Measurements from ENCODE around the gene MASP1. TPM values are rescaled to one million over a fixed set of nuclear protein-coding genes. Genes with fewer than 3 reads are reported as not detected.

MASP1 gene
- total RNA-seq, 5 donors from 2014 or later (not counting 1 experiment from before 2014, with no cell fraction given): 0.38 TPM; not detected in 4

DNA sequence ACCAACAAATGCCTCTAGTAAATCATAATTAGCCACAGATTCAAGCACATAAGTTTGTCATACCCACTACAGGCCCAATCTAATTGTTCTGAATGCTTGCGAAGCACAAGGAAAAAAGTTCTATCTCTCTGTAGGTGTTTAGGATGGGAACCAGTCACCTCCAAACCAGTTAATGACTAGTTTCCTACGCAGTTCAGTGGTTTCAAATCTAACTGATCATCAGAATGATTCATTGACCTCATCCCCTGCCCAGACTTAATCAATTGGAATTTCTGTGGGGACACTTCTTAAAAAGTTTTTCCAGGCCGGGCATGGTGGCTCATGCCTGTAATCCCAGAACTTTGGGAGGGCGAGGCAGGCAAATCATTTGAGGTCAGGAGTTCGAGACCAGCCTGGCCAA, 24.3 kb upstream of the MASP1 start:
- Histone ChIP-seq H3K4me1 (ENCODE audit: control insufficient read depth in 1 of 2, extremely low read depth in 1 of 2, insufficient read depth in 2 of 2, low read length in 2 of 2) (peaks cover 0 to 9% of the 10 kb centered on the region in 2 experiments), H3K27ac (ENCODE audit: low read length) (no peak overlapping the region), H3K4me3 (ENCODE audit: control insufficient read depth in 1 of 2, extremely low read depth in 1 of 2, low read length in 1 of 2) (no peak overlapping the region), H3K9me3 (no peaks in the 10 kb centered on the region), H3K27me3 (replicated peaks in 1 of 2; ENCODE audit: control insufficient read depth in 2 of 2, extremely low read depth in 1 of 2, insufficient read depth in 2 of 2, low read length in 1 of 2) (peaks cover 2 to 47% of the 10 kb centered on the region in 2 experiments), H3K36me3 (ENCODE audit: control insufficient read depth in 2 of 2, extremely low read depth in 1 of 2, insufficient read depth in 1 of 2, low read length in 1 of 2) (no peaks in the 10 kb centered on the region)
- ChIA-PET CTCF (interaction anchor here (0.5 to 8.0 kb wide), 7 partner anchors 81 to 1713 kb away, joined by 3 to 198 read pairs (median 8); no protein-coding TSS in a partner anchor), POLR2A (no interaction called here)
- Mint-ChIP-seq H3K4me3 (no peak overlapping the region), H3K27ac (no peak overlapping the region), H3K9me3 (no peaks in the 10 kb centered on the region), H3K4me1 (peaks cover 12 to 15% (median 14%) of the 10 kb centered on the region in 3 donors), H3K27me3 (peaks cover 50 to 51% of the 10 kb centered on the region in 2 donors), H3K36me3 (no peaks in the 10 kb centered on the region)
- ATAC-seq (replicated peaks in 1 of 4): no peak
- no peak for DNase-seq
- WGBS (ENCODE audit: insufficient coverage): 51% methylated on average over 3 of the region's 5 CpGs

DNA sequence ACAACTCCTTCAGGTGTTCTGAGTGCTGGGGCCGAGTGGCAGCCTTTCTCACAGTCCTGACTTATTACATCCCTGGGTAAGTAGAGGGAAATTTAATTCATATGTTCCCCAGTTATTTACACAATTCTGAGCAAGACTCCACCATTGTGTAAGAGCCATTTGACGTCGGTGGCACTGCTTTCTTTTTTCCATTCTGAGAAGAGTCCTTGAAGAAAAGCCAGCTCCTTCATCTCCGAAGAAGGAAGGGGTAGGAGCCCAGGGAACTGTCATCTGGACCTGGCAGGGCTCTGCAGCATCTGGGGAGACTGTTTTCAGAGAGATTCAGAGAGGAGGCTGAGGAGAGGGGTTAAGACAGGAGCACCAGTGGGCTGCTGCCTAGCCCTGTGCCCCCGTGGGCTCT, 22.6 kb upstream of the MASP1 start:
- WGBS (ENCODE audit: insufficient coverage): 79% methylated on average over 2 of the region's 5 CpGs
- ChIA-PET CTCF (interaction anchor here in 1 of 2 donors (0.6 kb wide), 1 partner anchor 368 kb away, joined by 4 read pairs; no protein-coding TSS in a partner anchor), POLR2A (no interaction called here)
- peaks cover 0 to 4% of the 10 kb centered on the region in 2 experiments for H3K4me1 ChIP-seq (ENCODE audit: control insufficient read depth in 1 of 2, extremely low read depth in 1 of 2, insufficient read depth in 2 of 2, low read length in 2 of 2)
- no peak for ATAC-seq (replicated peaks in 1 of 4)
- no peaks in the 10 kb centered on the region for H3K36me3 ChIP-seq (ENCODE audit: control insufficient read depth in 2 of 2, extremely low read depth in 1 of 2, insufficient read depth in 1 of 2, low read length in 1 of 2)
- no peak overlapping the region for H3K27ac ChIP-seq (ENCODE audit: low read length)
- H3K27me3 Mint-ChIP-seq: peaks cover 48 to 52% of the 10 kb centered on the region in 2 donors
- DNase-seq: no peak
- peaks cover 2 to 38% of the 10 kb centered on the region in 2 experiments for H3K27me3 ChIP-seq (replicated peaks in 1 of 2; ENCODE audit: control insufficient read depth in 2 of 2, extremely low read depth in 1 of 2, insufficient read depth in 2 of 2, low read length in 1 of 2)
- H3K4me1 Mint-ChIP-seq: peaks cover 7 to 8% (median 8%) of the 10 kb centered on the region in 3 donors
- H3K4me3 ChIP-seq (ENCODE audit: control insufficient read depth in 1 of 2, extremely low read depth in 1 of 2, low read length in 1 of 2): no peak overlapping the region
- no peaks in the 10 kb centered on the region for H3K9me3 Mint-ChIP-seq
- H3K27ac Mint-ChIP-seq: no peak overlapping the region
- H3K4me3 Mint-ChIP-seq: no peak overlapping the region
- no peaks in the 10 kb centered on the region for H3K9me3 ChIP-seq
- H3K36me3 Mint-ChIP-seq: no peaks in the 10 kb centered on the region

DNA sequence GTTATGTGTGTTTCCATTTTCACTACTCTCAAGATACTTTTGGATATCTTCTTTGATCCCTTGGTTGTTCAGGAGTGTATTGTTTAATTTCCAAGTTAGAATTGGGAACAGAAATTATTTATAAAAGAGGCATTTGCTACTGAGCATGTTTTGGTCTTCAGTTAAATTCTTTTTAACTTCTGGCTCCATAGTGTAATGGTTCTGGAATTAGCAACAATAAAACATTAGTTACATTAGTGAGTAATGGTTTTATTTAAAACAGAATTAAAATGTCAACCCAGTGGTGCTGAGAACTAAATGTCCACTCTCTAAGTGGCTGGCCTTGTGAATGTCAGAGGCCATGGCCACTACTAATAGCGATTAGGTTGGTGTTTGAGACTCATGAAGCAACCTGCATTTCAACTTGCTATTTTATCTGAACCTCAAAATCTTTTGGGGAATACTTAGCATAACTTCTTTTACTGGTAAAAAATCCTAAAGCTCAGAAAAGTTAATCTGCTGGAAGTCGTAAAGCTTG, 19.5 kb upstream of the MASP1 start:
- POLR2A ChIA-PET: no interaction called here
- Histone ChIP-seq H3K4me3 (ENCODE audit: control insufficient read depth in 1 of 2, extremely low read depth in 1 of 2, low read length in 1 of 2) (no peak overlapping the region), H3K27ac (ENCODE audit: low read length) (no peak overlapping the region), H3K36me3 (ENCODE audit: control insufficient read depth in 2 of 2, extremely low read depth in 1 of 2, insufficient read depth in 1 of 2, low read length in 1 of 2) (no peaks in the 10 kb centered on the region), H3K27me3 (replicated peaks in 1 of 2; ENCODE audit: control insufficient read depth in 2 of 2, extremely low read depth in 1 of 2, insufficient read depth in 2 of 2, low read length in 1 of 2) (peaks cover 2 to 19% of the 10 kb centered on the region in 2 experiments), H3K4me1 (ENCODE audit: control insufficient read depth in 1 of 2, extremely low read depth in 1 of 2, insufficient read depth in 2 of 2, low read length in 2 of 2) (no peaks in the 10 kb centered on the region), H3K9me3 (no peaks in the 10 kb centered on the region)
- peaks cover 35 to 38% of the 10 kb centered on the region in 2 donors for H3K27me3 Mint-ChIP-seq
- no peak overlapping the region for H3K4me3 Mint-ChIP-seq
- ATAC-seq (replicated peaks in 1 of 4) (no peak), DNase-seq (no peak)
- no peaks in the 10 kb centered on the region for H3K9me3 Mint-ChIP-seq
- no peak overlapping the region for H3K27ac Mint-ChIP-seq
- H3K36me3 Mint-ChIP-seq: no peaks in the 10 kb centered on the region
- 100% methylated on average over 1 of the region's 2 CpGs for WGBS (ENCODE audit: insufficient coverage)
- CTCF ChIA-PET: interaction anchor here in 1 of 2 donors (1.2 kb wide), 1 partner anchor 369 kb away, joined by 6 read pairs; no protein-coding TSS in a partner anchor
- H3K4me1 Mint-ChIP-seq: no peaks in the 10 kb centered on the region

DNA sequence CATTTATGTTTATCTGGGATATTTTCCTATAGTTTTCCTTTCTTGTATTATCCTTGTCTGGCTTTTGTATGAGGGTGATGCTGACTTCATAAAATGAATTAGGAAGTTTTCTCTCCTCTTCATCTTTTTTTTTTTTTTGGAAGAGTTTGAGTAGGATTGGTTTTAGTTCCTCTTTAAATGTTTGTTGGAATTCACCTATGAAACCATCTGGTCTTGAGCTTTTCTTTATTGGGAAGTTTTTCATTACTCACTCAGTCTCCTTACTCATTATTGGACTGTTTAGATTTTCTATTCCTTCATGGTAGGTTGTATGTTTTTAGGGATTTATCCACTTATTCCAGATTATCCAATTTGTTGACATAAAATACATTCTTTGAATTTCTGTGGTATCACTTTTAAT, 18.7 kb upstream of the MASP1 start:
- Histone ChIP-seq H3K9me3 (no peaks in the 10 kb centered on the region), H3K27me3 (replicated peaks in 1 of 2; ENCODE audit: control insufficient read depth in 2 of 2, extremely low read depth in 1 of 2, insufficient read depth in 2 of 2, low read length in 1 of 2) (peaks cover 2 to 19% of the 10 kb centered on the region in 2 experiments), H3K36me3 (ENCODE audit: control insufficient read depth in 2 of 2, extremely low read depth in 1 of 2, insufficient read depth in 1 of 2, low read length in 1 of 2) (no peaks in the 10 kb centered on the region), H3K27ac (ENCODE audit: low read length) (no peak overlapping the region), H3K4me1 (ENCODE audit: control insufficient read depth in 1 of 2, extremely low read depth in 1 of 2, insufficient read depth in 2 of 2, low read length in 2 of 2) (no peaks in the 10 kb centered on the region), H3K4me3 (ENCODE audit: control insufficient read depth in 1 of 2, extremely low read depth in 1 of 2, low read length in 1 of 2) (no peak overlapping the region)
- Mint-ChIP-seq H3K4me3 (no peak overlapping the region), H3K4me1 (no peaks in the 10 kb centered on the region), H3K36me3 (no peaks in the 10 kb centered on the region), H3K27me3 (peaks cover 35 to 41% of the 10 kb centered on the region in 2 donors), H3K9me3 (no peaks in the 10 kb centered on the region), H3K27ac (no peak overlapping the region)
- DNase-seq: no peak
- POLR2A ChIA-PET: no interaction called here
- no peak for ATAC-seq (replicated peaks in 1 of 4)
- CTCF ChIA-PET: interaction anchor here in 1 of 2 donors (0.6 to 1.3 kb wide), 2 partner anchors 9 to 370 kb away, joined by 4 to 5 read pairs; no protein-coding TSS in a partner anchor

DNA sequence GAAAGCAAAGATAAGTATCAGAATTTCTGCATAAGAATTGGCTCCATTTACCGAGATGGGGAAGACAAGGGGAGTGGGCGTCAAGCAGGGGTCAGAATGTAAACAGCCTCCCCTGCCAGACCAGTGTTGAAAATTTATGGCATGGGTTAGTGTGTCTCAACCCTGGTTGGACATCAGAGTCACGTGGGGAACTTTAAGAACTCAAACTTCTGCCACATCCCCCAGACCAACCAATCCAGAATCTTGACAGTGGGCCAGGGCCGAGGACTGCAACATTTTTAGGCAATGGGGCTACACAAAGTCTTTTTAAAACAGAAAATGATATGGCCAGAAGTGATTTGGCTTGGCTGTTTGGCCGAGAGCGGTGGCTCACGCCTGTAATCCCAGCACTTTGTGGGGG, 14.3 kb upstream of the MASP1 start:
- 86% methylated on average over 6 of the region's 7 CpGs for WGBS (ENCODE audit: insufficient coverage)

DNA sequence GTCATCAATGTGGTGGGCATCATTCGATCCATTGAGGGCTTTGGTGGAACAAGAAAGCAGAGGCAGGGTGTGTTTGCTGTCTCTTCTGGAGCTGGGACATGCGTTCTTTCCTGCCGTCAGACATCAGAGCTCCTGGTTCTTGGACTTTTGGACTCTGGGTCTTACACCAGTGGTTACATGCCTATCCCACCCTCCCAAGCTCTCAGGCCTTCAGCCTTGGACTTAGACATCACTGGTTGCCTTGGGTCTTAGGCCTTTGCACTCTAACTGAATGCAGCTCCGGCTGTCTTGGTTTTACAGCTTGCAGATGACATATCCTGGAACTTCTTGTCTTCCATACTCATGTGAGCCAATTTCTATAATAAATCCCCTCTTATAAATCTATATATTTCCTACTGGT, 8.1 kb upstream of the MASP1 start:
- ChIA-PET POLR2A (no interaction called here), CTCF (no interaction called here)
- H3K9me3 ChIP-seq: no peaks in the 10 kb centered on the region
- no peak for DNase-seq
- H3K4me1 Mint-ChIP-seq: no peaks in the 10 kb centered on the region
- peaks cover 12 to 14% of the 10 kb centered on the region in 2 donors for H3K27me3 Mint-ChIP-seq
- 87% methylated on average over 4 of the region's 4 CpGs for WGBS (ENCODE audit: insufficient coverage)
- H3K27me3 ChIP-seq (replicated peaks in 1 of 2; ENCODE audit: control insufficient read depth in 2 of 2, extremely low read depth in 1 of 2, insufficient read depth in 2 of 2, low read length in 1 of 2): no peaks in the 10 kb centered on the region
- H3K4me3 ChIP-seq (ENCODE audit: control insufficient read depth in 1 of 2, extremely low read depth in 1 of 2, low read length in 1 of 2): no peak overlapping the region
- ATAC-seq (replicated peaks in 1 of 4): no peak
- no peak overlapping the region for H3K27ac Mint-ChIP-seq
- H3K36me3 ChIP-seq (ENCODE audit: control insufficient read depth in 2 of 2, extremely low read depth in 1 of 2, insufficient read depth in 1 of 2, low read length in 1 of 2): no peaks in the 10 kb centered on the region
- no peak overlapping the region for H3K27ac ChIP-seq (ENCODE audit: low read length)
- H3K4me1 ChIP-seq (ENCODE audit: control insufficient read depth in 1 of 2, extremely low read depth in 1 of 2, insufficient read depth in 2 of 2, low read length in 2 of 2): no peaks in the 10 kb centered on the region
- H3K9me3 Mint-ChIP-seq: peaks cover 0 to 5% (median 0%) of the 10 kb centered on the region in 3 donors
- no peak overlapping the region for H3K4me3 Mint-ChIP-seq
- H3K36me3 Mint-ChIP-seq: no peaks in the 10 kb centered on the region

More for the DNA sequence above, 14.3 kb upstream of the MASP1 start:
- no peak for ATAC-seq (replicated peaks in 1 of 4)
- DNase-seq: no peak
- peaks cover 0 to 5% (median 0%) of the 10 kb centered on the region in 3 donors for H3K9me3 Mint-ChIP-seq
- Histone ChIP-seq H3K9me3 (no peaks in the 10 kb centered on the region), H3K4me3 (ENCODE audit: control insufficient read depth in 1 of 2, extremely low read depth in 1 of 2, low read length in 1 of 2) (no peak overlapping the region), H3K36me3 (ENCODE audit: control insufficient read depth in 2 of 2, extremely low read depth in 1 of 2, insufficient read depth in 1 of 2, low read length in 1 of 2) (no peaks in the 10 kb centered on the region), H3K27ac (ENCODE audit: low read length) (no peak overlapping the region), H3K27me3 (replicated peaks in 1 of 2; ENCODE audit: control insufficient read depth in 2 of 2, extremely low read depth in 1 of 2, insufficient read depth in 2 of 2, low read length in 1 of 2) (no peaks in the 10 kb centered on the region), H3K4me1 (ENCODE audit: control insufficient read depth in 1 of 2, extremely low read depth in 1 of 2, insufficient read depth in 2 of 2, low read length in 2 of 2) (no peaks in the 10 kb centered on the region)
- H3K27me3 Mint-ChIP-seq: peaks cover 21 to 29% of the 10 kb centered on the region in 2 donors
- no peaks in the 10 kb centered on the region for H3K36me3 Mint-ChIP-seq
- no peak overlapping the region for H3K4me3 Mint-ChIP-seq
- CTCF ChIA-PET: no interaction called here
- no peak overlapping the region for H3K27ac Mint-ChIP-seq
- POLR2A ChIA-PET: no interaction called here
- H3K4me1 Mint-ChIP-seq: no peaks in the 10 kb centered on the region
